IMR-90 (cell line): ENCODE data around the gene GPSM1. TPM values are rescaled to one million over a fixed set of nuclear protein-coding genes. Genes with fewer than 3 reads are reported as not detected.

Source experiments
- ATAC-seq: fragments of 200-7000 bp; cut with Tn5 transposase; 2 replicates; pipeline ENCODE4 v1.9.1; 2020; ENCODE audit warnings: low read depth, mild to moderate bottlenecking, moderate library complexity
- BruUV-seq: library from RNA; stranded (reverse); fragments of 400-500 nt; replicated peaks from 2 replicates; lab custom pipeline; 2021; lab: Mats Ljungman, UMichigan
- CTCF ChIA-PET: fragments of 300-600 bp; formaldehyde crosslinking; extraction: SDS; loops from one replicate; lab custom pipeline; 2021; ENCODE audit warnings: antibody characterized with exemption; lab: Yijun Ruan, JAX
- POLR2A ChIA-PET: fragments of 300-600 bp; sonication (Branson Sonifier 250); formaldehyde crosslinking; loops from one replicate; lab custom pipeline; 2022; ENCODE audit warnings: antibody characterized with exemption; ENCODE audit not compliant: unreplicated experiment; lab: Charles Lee
- DNase-seq: peaks from one replicate; pipeline ENCODE4 v3.0.0; 2013
- H2AFZ ChIP-seq: replicated peaks from 2 replicates; pipeline ENCODE3; 2013; ENCODE audit warnings: low read length, mild to moderate bottlenecking; ENCODE audit not compliant: poor library complexity
- H2AK5ac ChIP-seq: 2 replicates; pipeline ENCODE4 v1.6.1; 2013; ENCODE audit warnings: low read depth, low read length, inconsistent platforms
- H2AK9ac ChIP-seq: replicated peaks from 2 replicates; pipeline ENCODE3; 2013; ENCODE audit warnings: mild to moderate bottlenecking, low read depth, low read length, moderate library complexity; ENCODE audit not compliant: poor library complexity
- H2BK120ac ChIP-seq: 2 replicates; pipeline ENCODE4 v1.6.1; 2013; ENCODE audit warnings: low read depth, low read length, inconsistent platforms
- H2BK15ac ChIP-seq: 3 replicates; pipeline ENCODE4 v1.6.1; 2013; ENCODE audit warnings: low read depth, low read length, inconsistent platforms
- H2BK20ac ChIP-seq: 2 replicates; pipeline ENCODE4 v1.6.1; 2013; ENCODE audit warnings: low read depth, mild to moderate bottlenecking, inconsistent platforms, low read length, moderate library complexity
- H2BK5ac ChIP-seq: 2 replicates; pipeline ENCODE4 v1.6.1; 2013; ENCODE audit warnings: mild to moderate bottlenecking, low read depth, low read length, inconsistent platforms; ENCODE audit not compliant: poor library complexity, severe bottlenecking
- H3K14ac ChIP-seq: replicated peaks from 2 replicates; pipeline ENCODE4 v1.6.1; 2013; ENCODE audit warnings: low read depth, low read length, inconsistent platforms
- H3K18ac ChIP-seq: 2 replicates; pipeline ENCODE4 v1.6.1; 2013; ENCODE audit warnings: low read depth, low read length, control low read depth
- H3K23ac ChIP-seq: 2 replicates; pipeline ENCODE4 v1.6.1; 2013; ENCODE audit warnings: low read depth, low read length, inconsistent platforms
- H3K27ac ChIP-seq: 2 replicates; pipeline ENCODE4 v1.5.1; 2013; ENCODE audit warnings: mild to moderate bottlenecking, control low read depth, low read length; ENCODE audit not compliant: insufficient read depth
- H3K27me3 ChIP-seq: 2 replicates; pipeline ENCODE4 v1.6.1; 2013; ENCODE audit warnings: low read length; ENCODE audit not compliant: control insufficient read depth, insufficient read depth
- H3K36me3 ChIP-seq: 2 replicates; pipeline ENCODE4 v1.6.1; 2013; ENCODE audit warnings: low read length, mixed read lengths; ENCODE audit not compliant: control insufficient read depth, insufficient read depth
- H3K4ac ChIP-seq: 2 replicates; pipeline ENCODE4 v1.6.1; 2013; ENCODE audit warnings: low read depth, low read length, inconsistent platforms
- H3K4me1 ChIP-seq: 2 replicates; pipeline ENCODE4 v1.6.1; 2013; ENCODE audit warnings: low read length, mixed read lengths; ENCODE audit not compliant: control insufficient read depth, insufficient read depth
- H3K4me2 ChIP-seq: 2 replicates; pipeline ENCODE4 v1.6.1; 2013; ENCODE audit warnings: low read depth, mild to moderate bottlenecking, control low read depth, low read length, moderate library complexity
- H3K4me3 ChIP-seq: 2 replicates; pipeline ENCODE4 v1.5.1; 2013; ENCODE audit warnings: low read depth, mild to moderate bottlenecking, control low read depth, low read length, moderate library complexity; ENCODE audit not compliant: insufficient read depth
- H3K56ac ChIP-seq: 2 replicates; pipeline ENCODE4 v1.6.1; 2013; ENCODE audit warnings: low read length, inconsistent platforms; ENCODE audit not compliant: insufficient read depth; ENCODE audit errors: extremely low read depth
- H3K79me1 ChIP-seq, 2 experiments: 2 replicates each; pipeline ENCODE4 v1.6.1; 2013; ENCODE audit warnings: low read length in 2 of 2, inconsistent platforms in 1 of 2, low read depth in 1 of 2
- H3K9ac ChIP-seq: 2 replicates; pipeline ENCODE4 v1.6.1; 2013; ENCODE audit warnings: low read depth, low read length, control low read depth
- H3K9me1 ChIP-seq: 2 replicates; pipeline ENCODE4 v1.6.1; 2013; ENCODE audit warnings: low read length, inconsistent platforms; ENCODE audit not compliant: insufficient read depth
- H3K9me3 ChIP-seq: 2 replicates; pipeline ENCODE4 v1.6.1; 2013; ENCODE audit warnings: low read length; ENCODE audit not compliant: control insufficient read depth, insufficient read depth
- H4K20me1 ChIP-seq: 2 replicates; pipeline ENCODE4 v1.6.1; 2013; ENCODE audit warnings: low read length, inconsistent platforms; ENCODE audit not compliant: insufficient read depth
- H4K5ac ChIP-seq: 2 replicates; pipeline ENCODE4 v1.6.1; 2013; ENCODE audit warnings: mild to moderate bottlenecking, low read depth, low read length, control low read depth
- H4K8ac ChIP-seq, 2 experiments: 2 replicates each; pipeline ENCODE4 v1.6.1; 2013; ENCODE audit warnings: low read depth in 2 of 2, low read length in 2 of 2, control low read depth in 1 of 2, inconsistent platforms in 1 of 2
- H4K91ac ChIP-seq: 2 replicates; pipeline ENCODE4 v1.6.1; 2013; ENCODE audit warnings: low read depth, low read length, inconsistent platforms; ENCODE audit not compliant: insufficient read depth
- BHLHE40 ChIP-seq: fragments of 150-350 bp; IDR thresholded peaks from 2 replicates; pipeline ENCODE4 v1.6.1; 2016; ENCODE audit warnings: mild to moderate bottlenecking, low read depth, low read length
- CEBPB ChIP-seq: IDR thresholded peaks from 2 replicates; pipeline ENCODE4 v1.6.1; 2012; ENCODE audit warnings: low read depth, low read length, improper control_type of control experiment
- CHD1 ChIP-seq: IDR thresholded peaks from 2 replicates; pipeline ENCODE4 v1.6.1; 2012; ENCODE audit warnings: low read depth, low read length, improper control_type of control experiment
- FOS ChIP-seq: fragments of 150-350 bp; IDR thresholded peaks from 2 replicates; pipeline ENCODE4 v1.6.1; 2016; ENCODE audit warnings: low read depth, low read length
- MAFK ChIP-seq: IDR thresholded peaks from 2 replicates; pipeline ENCODE4 v1.6.1; 2012; ENCODE audit warnings: low read depth, low read length, improper control_type of control experiment
- MAZ ChIP-seq: IDR thresholded peaks from 2 replicates; pipeline ENCODE4 v1.6.1; 2012; ENCODE audit warnings: low read depth, mild to moderate bottlenecking, low read length, improper control_type of control experiment, moderate library complexity, borderline replicate concordance
- MXI1 ChIP-seq: IDR thresholded peaks from 2 replicates; pipeline ENCODE4 v1.6.1; 2012; ENCODE audit warnings: low read depth, mild to moderate bottlenecking, low read length, moderate library complexity, borderline replicate concordance
- NFE2L2 ChIP-seq: fragments of 150-350 bp; IDR thresholded peaks from 2 replicates; pipeline ENCODE4 v1.6.1; 2016; ENCODE audit warnings: low read depth, mild to moderate bottlenecking, low read length
- POLR2A ChIP-seq: IDR thresholded peaks from 2 replicates; pipeline ENCODE4 v1.6.1; 2012; ENCODE audit warnings: mild to moderate bottlenecking, low read depth, low read length
- RAD21 ChIP-seq: IDR thresholded peaks from 2 replicates; pipeline ENCODE4 v1.6.1; 2012; ENCODE audit warnings: low read length, improper control_type of control experiment
- RCOR1 ChIP-seq: IDR thresholded peaks from 2 replicates; pipeline ENCODE4 v1.6.1; 2012; ENCODE audit warnings: mild to moderate bottlenecking, low read length, improper control_type of control experiment; ENCODE audit not compliant: insufficient replicate concordance
- RFX5 ChIP-seq: IDR thresholded peaks from 2 replicates; pipeline ENCODE4 v1.8.0; 2012; ENCODE audit warnings: low read depth, mild to moderate bottlenecking, low read length, moderate library complexity
- SMC3 ChIP-seq: fragments of 150-350 bp; IDR thresholded peaks from 2 replicates; pipeline ENCODE4 v1.6.1; 2016; ENCODE audit warnings: low read depth, mild to moderate bottlenecking, antibody characterized with exemption, low read length, moderate library complexity
- WGBS, 2 experiments: methylation state at CpG; one replicate each; pipeline versions ENCODE4 v1.1.5 to v1.1.7; 2013; ENCODE audit warnings: missing lambda C conversion rate in 2 of 2; ENCODE audit not compliant: insufficient read length in 1 of 2; ENCODE audit errors: extremely low coverage in 2 of 2; 5-methylcytosine and 5-hydroxymethylcytosine counted together
- dilution Hi-C: fragments of 300-500 bp; cut with HindIII; formaldehyde crosslinking; loops from one replicate; pipeline ENCODE4 v1.14.3; 2018; ENCODE audit warnings: low sequenced_read_pairs; ENCODE audit not compliant: unreplicated experiment
- in situ Hi-C: fragments of 300-500 bp; cut with MboI; formaldehyde crosslinking; loops from 3 replicates; pipeline ENCODE4 v1.14.3; 2019; ENCODE audit warnings: low sequenced_read_pairs, inconsistent platforms, mixed read lengths
- intact Hi-C: fragments of 100-400 bp; cut with micrococcal nuclease; formaldehyde crosslinking; loops from 2 replicates; pipeline ENCODE4 v1.10.0; 2022
- polyA plus RNA-seq, 3 experiments: library from polyadenylated mRNA; depleted of rRNA; stranded (reverse); fragments of >200 nt; gene quantifications; 2 replicates each; pipeline ENCODE4 v1.2.3, GENCODE V29; 2012; ENCODE audit warnings: low replicate concordance in 1 of 3
- total RNA-seq: library from RNA; depleted of rRNA; stranded (reverse); fragments of >200 nt; gene quantifications from 2 replicates; pipeline ENCODE4 v1.2.3, GENCODE V29; 2012
- TF ChIP-seq, protein P1 (sequence below): fragments of 150-350 bp; IDR thresholded peaks from 2 replicates; pipeline ENCODE4 v1.6.1; 2016; ENCODE audit warnings: low read depth, mild to moderate bottlenecking, low read length, moderate library complexity, borderline replicate concordance
- TF ChIP-seq, protein P2 (sequence below): fragments of 150-350 bp; IDR thresholded peaks from 2 replicates; pipeline ENCODE4 v1.6.1; 2017; ENCODE audit warnings: mild to moderate bottlenecking, antibody characterized with exemption, low read length, low read depth
- TF ChIP-seq, protein P3 (sequence below): conservative IDR thresholded peaks from 2 replicates; pipeline ENCODE4 v1.5.1; 2012; ENCODE audit warnings: mild to moderate bottlenecking, low read depth, low read length, improper control_type of control experiment

The GPSM1 gene
- total and polyA plus RNA-seq, 2 of the 4 experiments (the other 2 are of a cell fraction): 28.7 to 71.2 TPM

DNA sequence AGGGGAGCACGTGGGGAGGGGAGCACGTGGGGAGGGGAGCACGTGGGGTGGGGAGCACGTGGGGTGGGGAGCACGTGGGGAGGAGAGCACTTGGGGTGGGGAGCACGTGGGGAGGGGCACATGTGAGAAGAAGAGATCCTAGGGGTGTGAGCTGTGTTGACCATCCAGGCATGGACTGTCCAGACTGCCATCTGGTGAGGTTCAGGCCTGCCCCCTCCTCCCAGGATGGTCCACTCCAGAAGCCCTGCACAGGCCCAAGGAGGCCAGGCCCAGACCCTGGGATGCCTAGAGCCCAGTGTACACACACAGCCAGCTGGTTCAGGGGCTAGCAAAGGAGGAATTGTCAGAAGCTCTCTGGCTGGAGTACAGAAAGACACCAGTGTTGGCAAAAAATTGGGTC is 70.3 kb downstream of the GPSM1 start:
- H2AK5ac ChIP-seq: no peak overlapping the region
- no peak overlapping the region for H2BK20ac ChIP-seq
- no peak overlapping the region for H3K4me3 ChIP-seq
- H3K56ac ChIP-seq: no peak overlapping the region
- no peak overlapping the region for H2AFZ ChIP-seq
- H4K8ac ChIP-seq: no peak overlapping the region
- H3K4ac ChIP-seq: no peak overlapping the region
- no peak overlapping the region for H4K91ac ChIP-seq
- H3K27me3 ChIP-seq: no peaks in the 10 kb centered on the region
- CTCF ChIA-PET: interaction anchor here (0.6 kb wide), 1 partner anchor 22 kb away, joined by 7 read pairs; no protein-coding TSS in a partner anchor
- ATAC-seq (no peak), DNase-seq (no peak)
- H3K23ac ChIP-seq: no peak overlapping the region
- H3K4me1 ChIP-seq: peaks cover 9% of the 10 kb centered on the region
- peaks cover 20 to 35% of the 10 kb centered on the region in 2 experiments for H3K79me1 ChIP-seq
- POLR2A ChIA-PET: no interaction called here
- H3K36me3 ChIP-seq: peaks cover 52% of the 10 kb centered on the region
- no TSS peak for BruUV-seq
- no peak overlapping the region for H2AK9ac ChIP-seq
- TF ChIP-seq SMC3: no peak
- TF ChIP-seq, protein P1, sequence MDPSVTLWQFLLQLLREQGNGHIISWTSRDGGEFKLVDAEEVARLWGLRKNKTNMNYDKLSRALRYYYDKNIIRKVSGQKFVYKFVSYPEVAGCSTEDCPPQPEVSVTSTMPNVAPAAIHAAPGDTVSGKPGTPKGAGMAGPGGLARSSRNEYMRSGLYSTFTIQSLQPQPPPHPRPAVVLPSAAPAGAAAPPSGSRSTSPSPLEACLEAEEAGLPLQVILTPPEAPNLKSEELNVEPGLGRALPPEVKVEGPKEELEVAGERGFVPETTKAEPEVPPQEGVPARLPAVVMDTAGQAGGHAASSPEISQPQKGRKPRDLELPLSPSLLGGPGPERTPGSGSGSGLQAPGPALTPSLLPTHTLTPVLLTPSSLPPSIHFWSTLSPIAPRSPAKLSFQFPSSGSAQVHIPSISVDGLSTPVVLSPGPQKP: no peak
- no peak for TF ChIP-seq POLR2A
- TF ChIP-seq MAFK: no peak
- no peak for TF ChIP-seq MXI1
- TF ChIP-seq CEBPB: no peak
- no peak for TF ChIP-seq RAD21
- TF ChIP-seq, protein P2, sequence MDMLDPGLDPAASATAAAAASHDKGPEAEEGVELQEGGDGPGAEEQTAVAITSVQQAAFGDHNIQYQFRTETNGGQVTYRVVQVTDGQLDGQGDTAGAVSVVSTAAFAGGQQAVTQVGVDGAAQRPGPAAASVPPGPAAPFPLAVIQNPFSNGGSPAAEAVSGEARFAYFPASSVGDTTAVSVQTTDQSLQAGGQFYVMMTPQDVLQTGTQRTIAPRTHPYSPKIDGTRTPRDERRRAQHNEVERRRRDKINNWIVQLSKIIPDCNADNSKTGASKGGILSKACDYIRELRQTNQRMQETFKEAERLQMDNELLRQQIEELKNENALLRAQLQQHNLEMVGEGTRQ: no peak
- TF ChIP-seq RCOR1: no peak
- no peak for TF ChIP-seq MAZ
- no peak for TF ChIP-seq RFX5
- TF ChIP-seq FOS: no peak
- TF ChIP-seq NFE2L2: no peak
- TF ChIP-seq BHLHE40: no peak
- TF ChIP-seq, protein P3, sequence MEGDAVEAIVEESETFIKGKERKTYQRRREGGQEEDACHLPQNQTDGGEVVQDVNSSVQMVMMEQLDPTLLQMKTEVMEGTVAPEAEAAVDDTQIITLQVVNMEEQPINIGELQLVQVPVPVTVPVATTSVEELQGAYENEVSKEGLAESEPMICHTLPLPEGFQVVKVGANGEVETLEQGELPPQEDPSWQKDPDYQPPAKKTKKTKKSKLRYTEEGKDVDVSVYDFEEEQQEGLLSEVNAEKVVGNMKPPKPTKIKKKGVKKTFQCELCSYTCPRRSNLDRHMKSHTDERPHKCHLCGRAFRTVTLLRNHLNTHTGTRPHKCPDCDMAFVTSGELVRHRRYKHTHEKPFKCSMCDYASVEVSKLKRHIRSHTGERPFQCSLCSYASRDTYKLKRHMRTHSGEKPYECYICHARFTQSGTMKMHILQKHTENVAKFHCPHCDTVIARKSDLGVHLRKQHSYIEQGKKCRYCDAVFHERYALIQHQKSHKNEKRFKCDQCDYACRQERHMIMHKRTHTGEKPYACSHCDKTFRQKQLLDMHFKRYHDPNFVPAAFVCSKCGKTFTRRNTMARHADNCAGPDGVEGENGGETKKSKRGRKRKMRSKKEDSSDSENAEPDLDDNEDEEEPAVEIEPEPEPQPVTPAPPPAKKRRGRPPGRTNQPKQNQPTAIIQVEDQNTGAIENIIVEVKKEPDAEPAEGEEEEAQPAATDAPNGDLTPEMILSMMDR: no peak
- no peak for TF ChIP-seq CHD1
- dilution Hi-C loops: no loop called here
- no peak overlapping the region for H2BK15ac ChIP-seq
- no peak overlapping the region for H3K4me2 ChIP-seq
- no peak overlapping the region for H3K27ac ChIP-seq
- H3K9ac ChIP-seq: no peak overlapping the region
- no peaks in the 10 kb centered on the region for H3K9me3 ChIP-seq
- no CpG with 5 or more reads among the region's 6 CpGs for WGBS, 2 experiments
- no peak overlapping the region for H4K5ac ChIP-seq
- H3K18ac ChIP-seq: no peak overlapping the region
- intact Hi-C loops: no loop called here
- in situ Hi-C loops: no loop called here
- H2BK120ac ChIP-seq: no peak overlapping the region
- H4K20me1 ChIP-seq: peaks cover 16% of the 10 kb centered on the region
- no peak overlapping the region for H2BK5ac ChIP-seq
- H3K14ac ChIP-seq: no peak overlapping the region
- H3K9me1 ChIP-seq: no peaks in the 10 kb centered on the region
